OCI-LY1 (cell line): ENCODE measurements around the gene ECPAS.

Source experiments
- CTCF ChIP-seq: fragments of 200-600 bp; sonication (generic), shearing (Covaris generic); IDR thresholded peaks from 2 replicates; pipeline ENCODE4 v1.5.1; 2017; ENCODE audit warnings: mild to moderate bottlenecking, antibody characterized with exemption, low read length, moderate library complexity, mixed read lengths
- EZH2 ChIP-seq: fragments of 200-600 bp; sonication (generic), shearing (Covaris generic); IDR thresholded peaks from 2 replicates; pipeline ENCODE4 v1.8.0; 2017; ENCODE audit warnings: borderline replicate concordance, mixed run types, mild to moderate bottlenecking, antibody characterized with exemption, low read length, moderate library complexity, mixed read lengths

DNA sequence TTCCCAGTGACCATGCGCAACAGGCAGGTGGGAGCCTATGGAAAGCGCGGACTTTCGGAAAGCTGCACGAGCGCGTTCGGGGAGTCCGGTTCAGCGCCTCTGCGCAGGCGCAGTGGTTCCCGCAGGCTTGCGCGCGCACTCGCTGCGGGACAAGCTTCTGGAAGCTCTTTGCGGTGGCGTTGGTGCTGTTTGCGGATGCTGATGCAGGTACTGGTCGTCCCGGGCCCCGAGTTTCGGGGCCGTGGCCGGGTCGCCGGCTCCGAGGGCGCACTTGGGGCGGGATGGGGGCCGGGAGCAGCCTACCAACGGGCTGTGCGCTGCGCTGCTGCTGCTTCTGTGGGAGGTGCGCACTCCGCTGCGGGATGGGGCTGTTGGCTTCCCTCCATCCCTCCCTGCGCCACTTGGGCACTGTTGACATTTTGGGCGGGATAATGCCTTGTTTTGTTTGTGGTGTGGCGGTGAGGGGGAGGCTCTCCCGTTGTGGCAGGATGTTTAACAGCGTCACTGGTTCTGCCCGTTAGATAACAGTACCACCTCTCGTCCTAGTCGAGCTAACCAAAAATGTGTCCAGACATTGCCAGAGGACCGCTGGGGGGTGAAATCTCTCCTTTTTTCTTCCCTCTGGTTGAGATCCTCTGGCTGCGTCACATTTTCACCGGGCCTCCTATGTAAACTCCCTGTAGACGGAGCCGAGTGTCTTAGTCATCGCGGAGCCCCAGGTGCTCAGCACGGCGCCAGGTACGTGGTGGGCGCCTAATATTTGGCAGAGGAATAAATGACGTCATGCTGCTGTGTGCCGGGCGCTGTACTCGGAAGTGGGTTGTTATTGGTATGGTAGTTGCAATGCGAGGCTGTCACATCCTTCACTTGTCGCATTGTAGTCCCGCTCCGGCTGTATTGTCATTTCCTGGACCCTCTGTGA, 41.1 kb upstream of the ECPAS start, which contains the start of gene ZNF483:
- TF ChIP-seq EZH2 = no peak
- no peak for TF ChIP-seq CTCF
